WTC11 (cell line): Measurements from ENCODE around the gene BMF.

Experiments used
- CREB1 ChIP-seq: sonication (generic); formaldehyde crosslinking; IDR thresholded peaks from 2 replicates; pipeline ENCODE4 v1.8.0; 2023; ENCODE audit warnings: mild to moderate bottlenecking, missing genetic modification reagents
- CTCF ChIP-seq: fragments of 200-600 bp; IDR thresholded peaks from 2 replicates; pipeline ENCODE4 v1.8.0; 2022; ENCODE audit warnings: antibody characterized with exemption
- JUN ChIP-seq: sonication (generic); formaldehyde crosslinking; IDR thresholded peaks from 2 replicates; pipeline ENCODE4 v1.8.0; 2023; ENCODE audit warnings: mild to moderate bottlenecking, missing genetic modification reagents
- NFE2L1 ChIP-seq: sonication (generic); formaldehyde crosslinking; IDR thresholded peaks from 2 replicates; pipeline ENCODE4 v1.8.1; 2023; ENCODE audit warnings: missing genetic modification reagents
- RELA ChIP-seq: sonication (generic); formaldehyde crosslinking; IDR thresholded peaks from 2 replicates; pipeline ENCODE4 v1.8.1; 2022; ENCODE audit warnings: missing genetic modification reagents, mild to moderate bottlenecking, borderline replicate concordance
- SMAD3 ChIP-seq: sonication (generic); formaldehyde crosslinking; IDR thresholded peaks from 2 replicates; pipeline ENCODE4 v1.8.0; 2022; ENCODE audit warnings: missing genetic modification reagents, mild to moderate bottlenecking, borderline replicate concordance
- USF1 ChIP-seq: sonication (generic); formaldehyde crosslinking; IDR thresholded peaks from 2 replicates; pipeline ENCODE4 v1.8.0; 2022; ENCODE audit warnings: mild to moderate bottlenecking, missing genetic modification reagents
- TF ChIP-seq, protein P1 (sequence below): sonication (generic); formaldehyde crosslinking; IDR thresholded peaks from 2 replicates; pipeline ENCODE4 v1.8.0; 2022; ENCODE audit warnings: mild to moderate bottlenecking, missing genetic modification reagents

DNA sequence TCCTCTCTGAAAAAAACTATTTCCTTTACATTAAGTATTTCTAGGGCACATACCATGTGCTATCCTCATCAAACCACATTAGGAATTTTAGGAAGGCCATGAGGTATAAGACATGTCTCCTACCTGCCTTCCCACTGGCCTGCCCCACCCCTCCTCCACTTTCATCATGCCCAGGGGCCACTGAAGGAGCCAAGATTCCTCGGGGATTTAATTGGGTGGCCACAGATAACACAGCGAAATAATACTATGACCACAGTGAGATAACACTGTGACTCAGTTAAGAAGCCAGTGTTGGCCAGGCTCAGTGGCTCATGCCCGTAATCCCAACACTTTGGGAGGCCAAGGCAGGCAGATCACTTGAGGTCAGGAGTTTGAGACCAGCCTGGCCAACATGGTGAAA is 9.8 kb upstream of the BMF start:
- TF ChIP-seq CREB1, result no peak
- no peak for TF ChIP-seq JUN
- no peak for TF ChIP-seq SMAD3 (CRISPR knock-in tag)
- no peak for TF ChIP-seq USF1 (CRISPR knock-in tag)
- TF ChIP-seq NFE2L1 (CRISPR knock-in tag), result no peak
- no peak for TF ChIP-seq CTCF
- TF ChIP-seq, protein P1, sequence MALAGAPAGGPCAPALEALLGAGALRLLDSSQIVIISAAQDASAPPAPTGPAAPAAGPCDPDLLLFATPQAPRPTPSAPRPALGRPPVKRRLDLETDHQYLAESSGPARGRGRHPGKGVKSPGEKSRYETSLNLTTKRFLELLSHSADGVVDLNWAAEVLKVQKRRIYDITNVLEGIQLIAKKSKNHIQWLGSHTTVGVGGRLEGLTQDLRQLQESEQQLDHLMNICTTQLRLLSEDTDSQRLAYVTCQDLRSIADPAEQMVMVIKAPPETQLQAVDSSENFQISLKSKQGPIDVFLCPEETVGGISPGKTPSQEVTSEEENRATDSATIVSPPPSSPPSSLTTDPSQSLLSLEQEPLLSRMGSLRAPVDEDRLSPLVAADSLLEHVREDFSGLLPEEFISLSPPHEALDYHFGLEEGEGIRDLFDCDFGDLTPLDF, result no peak
- no peak for TF ChIP-seq RELA (CRISPR knock-in tag)
